ENCODE measurements around the gene NFIA.

NFIA gene

DNA sequence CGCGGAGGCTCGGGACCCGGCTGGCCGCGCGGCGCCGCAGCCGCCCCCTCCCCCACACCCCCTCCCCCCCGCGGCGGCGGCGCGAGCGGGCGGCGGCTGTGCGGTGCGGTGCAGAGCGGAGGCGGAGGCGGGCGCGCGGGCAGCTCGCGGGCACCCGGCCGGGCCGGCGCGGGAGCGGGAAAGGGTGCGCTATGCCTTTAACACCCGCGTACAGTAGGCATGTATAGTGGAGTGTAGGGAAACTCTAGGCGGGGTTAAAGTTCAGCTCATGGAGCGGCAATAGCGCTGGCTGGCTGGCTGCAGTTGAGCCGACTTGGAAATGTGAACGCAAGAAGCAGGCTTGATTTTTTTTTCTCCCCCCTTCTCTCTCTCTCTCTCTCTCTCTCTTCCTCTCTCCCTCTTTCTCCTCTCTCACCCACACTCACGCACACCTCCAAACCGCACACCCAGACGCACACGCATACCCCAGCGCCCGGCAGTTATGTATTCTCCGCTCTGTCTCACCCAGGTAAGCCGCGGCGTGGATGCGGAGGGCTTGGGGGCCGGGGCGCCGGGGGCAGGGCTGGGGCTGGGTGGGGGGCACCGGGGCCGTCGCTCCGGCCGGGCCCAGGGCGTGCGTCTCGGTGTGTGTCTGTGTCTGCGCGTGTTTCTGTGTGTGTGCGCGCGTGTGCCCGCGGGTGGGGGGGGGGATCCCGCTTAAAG is at the start of gene NFIA:
NFIA (plus strand) TSS at position 251 of the 702 bp plus-strand sequence.
- peak; percentile 88 for DNase-seq

DNA sequence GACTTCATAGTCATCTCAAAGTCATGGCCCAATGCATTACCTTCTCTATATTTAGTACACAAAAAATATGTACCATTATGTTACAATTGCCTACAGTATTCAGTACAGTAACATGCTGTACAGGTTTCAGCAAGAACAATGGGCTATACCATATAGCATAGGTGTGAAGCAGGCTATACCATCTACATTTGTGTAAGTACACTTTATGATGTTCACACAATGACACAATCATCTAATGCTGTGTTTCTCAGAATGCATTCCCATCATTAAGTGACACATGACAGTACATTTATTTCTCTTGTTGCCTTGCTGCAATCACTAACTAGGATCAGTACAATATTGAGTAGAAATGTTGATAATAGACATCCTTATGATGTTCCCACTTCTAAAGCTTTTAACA is 46.5 kb upstream of the NFIA start:
- no peak for DNase-seq

- DNase-seq: no peak
These were observed 39.8 kb upstream of the NFIA start for GRCh38 chr1:61042466-61043009.

GRCh38 chr1:61043010-61043820 is 39.1 kb upstream of the NFIA start:
- DNase-seq: peak; percentile 90

DNA sequence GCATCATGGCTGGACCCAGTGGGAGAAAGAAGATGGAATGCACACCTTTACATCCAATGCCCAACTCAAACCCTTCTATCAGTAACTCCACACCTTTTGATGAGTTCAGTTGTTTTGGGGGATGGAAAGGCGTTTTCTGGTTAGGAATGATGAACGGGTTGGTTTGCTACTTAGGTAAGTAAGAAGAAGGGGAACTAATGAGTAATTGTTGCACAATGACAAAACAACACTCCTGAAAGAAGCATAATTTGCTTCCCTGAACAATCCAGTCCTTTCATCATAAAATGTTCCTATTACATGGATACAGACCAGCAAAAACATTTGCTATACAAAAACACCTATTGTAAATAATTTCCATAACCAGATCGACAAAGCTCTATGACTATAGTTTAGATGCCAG is 35.9 kb upstream of the NFIA start:
- no peak for DNase-seq

- DNase-seq: no peak
These were observed 35.3 kb upstream of the NFIA start for GRCh38 chr1:61047061-61047460.

- peak; percentile 94 for DNase-seq
These were observed 32.4 kb upstream of the NFIA start for GRCh38 chr1:61049850-61050540.

DNA sequence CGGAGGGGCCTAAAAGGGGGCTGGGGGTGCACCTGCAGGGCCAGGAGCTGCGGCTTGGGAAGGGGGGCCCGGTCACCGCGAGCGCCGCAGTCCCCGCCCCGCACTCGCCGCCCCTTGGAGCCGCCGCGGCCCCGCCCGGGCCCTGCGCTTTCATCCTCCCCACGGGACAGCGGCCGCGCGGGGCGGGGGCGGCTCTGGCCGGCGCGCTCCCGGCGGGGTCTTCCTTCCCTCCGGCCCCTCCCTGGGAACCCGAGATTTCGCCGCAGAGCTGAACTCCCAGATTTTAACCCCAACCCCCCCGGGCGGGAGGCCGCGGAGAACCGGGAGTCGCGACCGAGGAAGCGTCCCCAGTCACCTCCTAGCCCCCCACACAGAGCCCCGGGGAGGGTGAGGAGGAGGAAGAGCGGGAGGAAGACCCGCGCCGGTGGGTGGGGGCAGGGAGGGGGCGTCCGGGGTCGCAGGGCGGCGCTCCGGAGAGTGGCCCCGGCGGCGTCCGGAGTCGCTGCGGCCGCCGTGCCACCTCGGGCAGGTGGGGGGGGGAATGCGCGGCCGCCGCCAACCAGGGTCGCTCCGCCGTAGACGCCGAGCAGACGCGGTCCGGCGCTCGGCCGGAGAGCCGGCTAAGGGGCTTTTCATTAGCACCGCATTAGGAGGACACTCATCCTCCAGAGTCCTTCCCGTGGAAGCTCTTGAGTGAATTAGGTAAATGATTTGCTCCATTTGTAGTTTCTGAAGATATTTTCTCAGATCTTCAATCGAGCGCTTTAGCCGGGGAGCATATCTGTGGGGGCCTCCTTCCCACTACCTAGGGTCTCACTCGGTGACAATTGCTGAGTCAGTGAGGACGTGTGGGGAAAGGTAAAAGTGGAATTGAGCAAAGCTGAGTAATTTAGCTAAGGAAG is 31.6 kb upstream of the NFIA start:
- peak; percentile 41 for DNase-seq

GRCh38 chr1:61051443-61051718 is 31.0 kb upstream of the NFIA start:
- peak; percentile 19 for DNase-seq

GRCh38 chr1:61051719-61052394 is 30.5 kb upstream of the NFIA start:
- DNase-seq: no peak

DNA sequence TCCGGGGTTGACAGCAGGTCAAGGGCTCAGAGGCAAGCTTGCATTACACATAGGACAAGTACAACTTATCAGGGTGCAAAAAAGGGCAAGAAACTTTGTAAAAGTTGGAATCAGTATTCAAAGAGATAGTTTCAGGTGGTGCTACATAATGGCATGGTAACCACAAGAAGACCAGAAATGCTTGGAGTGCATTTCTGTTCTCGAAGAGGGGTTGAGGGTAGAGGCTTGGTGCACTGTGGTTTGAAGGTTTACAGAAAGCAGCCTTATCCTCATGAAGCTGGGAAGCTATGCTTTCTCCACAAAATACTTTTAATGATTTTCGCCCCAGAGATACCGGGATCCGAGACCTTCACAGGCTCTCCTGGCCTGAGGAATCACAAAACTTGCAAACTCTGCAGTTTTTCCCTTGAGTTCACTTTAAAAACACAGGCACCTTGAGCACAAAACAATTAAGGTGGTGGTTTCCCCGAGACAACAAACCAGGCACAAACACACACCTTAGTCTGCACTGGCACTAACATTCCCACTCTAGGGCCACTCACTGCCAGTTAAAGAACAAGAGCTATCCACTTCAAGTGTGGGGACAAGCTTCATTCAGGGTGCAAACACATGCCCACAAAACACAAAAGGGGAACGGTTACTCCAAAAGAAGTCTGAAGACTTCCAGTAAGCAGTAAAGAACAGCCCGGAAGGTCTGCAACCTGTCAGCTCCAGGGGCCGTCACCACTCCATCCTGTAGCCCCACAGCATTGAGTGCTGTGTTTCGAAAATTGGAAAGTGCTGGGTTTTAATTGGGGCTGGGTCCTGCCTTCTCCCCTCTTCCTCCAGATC is 29.8 kb upstream of the NFIA start:
- peak; percentile 53 for DNase-seq

GRCh38 chr1:61053226-61053711 is 29.1 kb upstream of the NFIA start:
- no peak for DNase-seq

GRCh38 chr1:61053712-61054600 is 28.4 kb upstream of the NFIA start:
- DNase-seq: peak; percentile 87

DNA sequence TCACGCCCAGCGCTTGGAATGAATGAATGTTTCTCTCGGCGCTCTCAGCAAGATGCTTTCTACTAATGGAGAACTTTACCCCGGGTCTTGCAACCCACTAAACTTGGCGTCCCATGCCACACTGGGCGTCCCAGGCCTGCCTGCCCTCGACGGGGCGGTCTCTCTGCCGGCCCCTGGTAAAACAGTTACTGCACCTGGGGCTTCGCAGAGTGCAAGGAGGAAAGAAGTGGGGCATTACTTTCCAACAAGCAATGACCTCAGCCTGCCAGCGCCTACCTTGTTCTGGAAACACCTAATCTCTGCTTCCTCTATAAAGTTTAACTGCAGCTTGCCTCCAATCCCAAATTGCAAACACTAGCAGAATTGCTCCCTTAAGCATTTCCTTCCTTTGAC is 27.8 kb upstream of the NFIA start:
- DNase-seq: no peak

DNA sequence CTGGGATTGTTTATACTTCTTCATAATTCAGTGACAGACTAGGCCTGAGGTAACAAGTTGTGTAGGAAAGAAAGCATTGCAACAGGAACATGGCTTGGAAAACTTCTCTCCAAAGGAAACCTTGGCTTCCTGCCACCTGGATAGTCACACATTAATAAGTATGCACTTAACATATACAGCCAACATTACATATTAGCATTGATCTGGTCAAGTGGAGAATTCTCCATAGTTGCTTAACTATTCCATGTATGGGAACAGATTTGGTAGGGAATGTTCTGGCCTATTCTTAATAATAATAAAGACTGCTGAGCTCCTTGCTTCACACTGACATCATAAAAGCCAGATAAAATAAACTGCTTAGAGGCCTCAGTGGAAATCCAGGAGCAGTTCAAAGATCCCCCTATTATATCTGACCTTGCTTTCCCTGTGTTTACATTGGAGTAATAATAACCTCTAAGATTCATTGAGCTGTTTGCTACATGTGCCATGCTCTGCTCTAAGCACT is 27.2 kb upstream of the NFIA start:
- no peak for DNase-seq

- DNase-seq: no peak
These were observed 26.2 kb upstream of the NFIA start for GRCh38 chr1:61056196-61056572.

DNA sequence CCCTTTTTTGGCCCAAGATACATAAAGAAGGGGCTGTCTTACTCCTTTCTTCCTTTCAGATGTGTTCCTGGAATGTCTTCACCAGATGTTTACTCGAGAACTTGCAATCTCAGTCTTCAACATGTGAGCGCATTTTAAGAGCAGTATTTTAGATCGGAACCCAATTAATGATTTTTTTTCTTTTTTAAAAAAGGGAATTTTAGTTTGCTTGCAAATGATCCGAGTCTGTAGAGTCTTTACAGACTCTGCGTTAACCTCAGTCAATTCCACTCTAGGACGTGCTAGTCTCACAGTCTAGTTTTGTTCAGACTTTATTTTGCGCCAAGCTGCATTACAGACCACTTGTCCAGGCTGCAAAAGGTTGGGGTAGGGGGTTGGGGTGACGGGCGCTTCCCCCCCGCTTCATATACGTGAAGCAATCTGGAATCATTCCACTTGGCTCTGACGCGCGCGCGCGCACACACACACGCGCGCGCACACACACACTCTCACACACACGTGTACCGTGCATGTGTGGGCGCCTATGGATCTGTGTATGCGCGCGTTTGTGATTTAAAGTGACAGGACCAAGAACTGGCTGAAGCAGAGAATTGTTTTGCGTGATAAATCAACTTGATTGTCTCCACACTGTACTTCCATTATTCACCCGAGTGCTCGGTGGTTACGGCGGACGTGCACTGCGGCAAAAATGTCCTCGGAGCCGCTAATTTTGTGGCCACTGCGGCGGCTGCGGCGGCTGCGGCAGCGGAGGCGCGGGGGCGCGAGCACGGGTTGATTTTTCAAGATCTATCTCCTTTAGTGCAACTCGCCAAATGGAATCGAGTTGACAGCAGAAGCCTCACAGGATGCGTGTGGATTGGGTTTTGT is 25.6 kb upstream of the NFIA start:
- peak; percentile 78 for DNase-seq

DNA sequence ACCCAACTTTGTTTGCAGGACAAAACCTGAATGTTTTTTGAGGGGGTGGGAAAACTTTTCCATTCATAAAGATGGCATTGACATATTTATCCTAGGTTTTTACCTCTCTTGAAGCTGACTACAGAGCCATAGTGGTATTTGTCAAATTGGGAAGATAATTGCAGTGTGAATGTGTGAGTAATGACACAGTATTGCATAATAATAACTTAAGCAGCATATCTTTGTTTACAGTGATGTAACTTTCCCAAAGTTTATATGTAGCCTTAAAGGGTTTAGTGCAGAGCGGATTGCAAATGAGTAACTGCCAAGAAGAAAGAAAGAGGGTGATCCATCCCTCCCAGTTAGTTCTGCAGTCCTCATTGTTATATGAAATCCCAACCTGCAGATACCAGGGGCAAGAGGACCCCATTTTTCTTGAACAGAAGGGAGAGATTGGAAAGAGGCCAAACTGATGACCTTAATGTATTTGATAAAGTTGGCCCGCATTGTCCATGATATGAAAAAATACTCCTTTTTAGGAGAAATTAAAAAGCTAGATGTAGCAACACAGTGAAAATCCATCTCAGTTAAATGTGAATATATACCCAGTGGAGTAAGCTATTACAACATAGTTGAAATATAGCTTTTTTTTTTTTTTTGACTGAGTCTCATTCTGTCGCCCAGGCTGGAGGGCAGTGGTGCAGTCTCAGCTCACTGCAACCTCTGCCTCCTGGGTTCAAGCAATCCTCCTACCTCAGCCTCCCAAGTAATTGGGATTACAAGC is 23.7 kb upstream of the NFIA start:
- peak; percentile 35 for DNase-seq
